Stimulated activated CD8-positive, alpha-beta memory T cell treated with anti-CD3 and anti-CD28 coated beads, Interleukin-2, amount 100 ng/mL, for 1 hour (primary cell): ENCODE results near the gene SYT1.

Source experiments
- DNase-seq, 2 donors: peaks; one replicate each; pipeline ENCODE4 v3.0.0-alpha.2; 2020; ENCODE audit warnings: low read depth in 2 of 2

Gene SYT1

DNA sequence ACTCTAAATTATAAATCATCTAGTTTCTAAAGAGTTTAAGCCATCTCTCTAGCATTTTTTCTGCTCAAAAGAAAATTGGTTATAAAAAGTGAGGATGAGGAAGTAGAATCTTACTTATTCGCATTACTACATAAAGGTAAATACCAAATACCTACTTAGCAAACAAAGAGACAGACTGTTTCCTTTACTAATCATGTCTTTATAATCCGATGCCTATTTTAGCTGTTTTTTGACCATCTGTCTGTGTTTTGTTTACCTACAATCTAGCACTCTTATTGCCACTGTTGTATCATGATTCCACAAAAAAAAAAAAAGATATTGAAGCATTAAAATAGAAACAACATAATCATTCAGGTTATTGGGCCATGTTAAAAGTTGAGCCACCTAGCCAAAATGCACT, 430.0 kb downstream of the SYT1 start:
- no peak for DNase-seq

DNA sequence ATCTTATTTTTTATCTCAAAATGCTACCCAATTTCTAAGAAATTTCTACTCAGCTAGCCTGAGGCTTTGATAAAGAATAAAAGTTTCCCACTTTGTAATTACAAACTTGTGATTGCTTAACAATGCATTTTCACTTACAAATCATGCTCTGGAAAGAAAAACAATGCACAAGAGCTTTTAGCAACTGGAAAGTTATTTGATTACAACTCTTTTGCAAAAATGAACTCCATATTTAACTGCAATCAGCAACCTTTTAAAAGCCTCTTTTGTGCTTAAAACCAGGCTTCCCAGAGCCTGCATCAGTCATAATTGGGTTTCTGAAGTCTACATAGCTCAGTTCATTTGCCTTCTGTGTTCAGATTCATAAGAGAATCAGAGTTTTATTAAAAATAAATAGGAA, 431.0 kb downstream of the SYT1 start:
- DNase-seq, result no peak

DNA sequence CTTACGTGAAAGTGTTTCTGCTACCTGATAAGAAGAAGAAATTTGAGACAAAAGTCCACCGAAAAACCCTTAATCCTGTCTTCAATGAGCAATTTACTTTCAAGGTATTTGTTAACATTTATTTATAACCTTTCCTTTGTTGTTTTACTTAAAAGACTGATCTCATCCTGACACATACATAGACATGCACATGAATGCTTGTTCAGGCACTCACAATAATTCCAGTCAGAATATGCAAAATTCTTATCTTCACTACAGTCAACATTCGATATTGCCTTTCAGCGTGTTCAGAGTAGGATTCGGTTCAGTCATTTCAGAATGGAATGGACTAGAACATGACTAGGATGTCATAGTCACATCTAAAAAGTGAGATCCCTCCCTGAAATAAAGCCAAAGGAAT, 431.6 kb downstream of the SYT1 start:
- no peak for DNase-seq

GRCh38 chr12:79296871-79297270, 432.3 kb downstream of the SYT1 start:
- DNase-seq, result no peak

GRCh38 chr12:79298506-79298905, 433.9 kb downstream of the SYT1 start:
- DNase-seq, result no peak

DNA sequence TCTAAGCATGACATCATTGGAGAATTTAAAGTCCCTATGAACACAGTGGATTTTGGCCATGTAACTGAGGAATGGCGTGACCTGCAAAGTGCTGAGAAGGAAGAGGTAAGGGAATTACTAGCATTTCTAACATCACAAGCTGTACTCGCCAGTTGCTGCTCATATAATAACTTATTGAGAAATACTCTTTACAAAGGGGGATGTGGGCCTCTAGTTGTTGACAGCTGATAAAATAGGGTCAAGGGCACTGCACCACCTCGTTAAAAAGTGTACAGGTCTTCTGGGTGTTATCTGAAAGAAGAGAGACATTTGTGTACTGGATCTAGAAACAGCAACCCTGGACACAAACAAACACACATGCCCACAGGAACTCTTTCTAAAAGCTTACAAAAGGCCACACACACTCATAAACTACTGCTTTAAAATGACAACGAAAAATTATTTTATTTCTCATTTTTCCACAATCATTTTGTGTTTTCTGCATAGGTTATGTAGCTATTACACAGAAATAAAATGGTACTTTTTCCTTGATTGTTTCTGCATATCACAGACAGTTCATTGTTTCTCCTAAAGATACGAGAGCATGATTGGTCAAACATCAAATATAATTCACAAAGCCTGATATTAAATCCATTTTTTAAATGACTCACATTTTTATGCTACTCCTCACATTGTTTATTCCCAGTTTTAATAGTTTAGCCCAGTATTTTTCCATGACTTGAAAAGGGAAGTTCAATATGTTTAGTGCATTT, 435.0 kb downstream of the SYT1 start:
- DNase-seq, result no peak

- no peak for DNase-seq
These were observed 435.6 kb downstream of the SYT1 start for GRCh38 chr12:79300199-79300568.

DNA sequence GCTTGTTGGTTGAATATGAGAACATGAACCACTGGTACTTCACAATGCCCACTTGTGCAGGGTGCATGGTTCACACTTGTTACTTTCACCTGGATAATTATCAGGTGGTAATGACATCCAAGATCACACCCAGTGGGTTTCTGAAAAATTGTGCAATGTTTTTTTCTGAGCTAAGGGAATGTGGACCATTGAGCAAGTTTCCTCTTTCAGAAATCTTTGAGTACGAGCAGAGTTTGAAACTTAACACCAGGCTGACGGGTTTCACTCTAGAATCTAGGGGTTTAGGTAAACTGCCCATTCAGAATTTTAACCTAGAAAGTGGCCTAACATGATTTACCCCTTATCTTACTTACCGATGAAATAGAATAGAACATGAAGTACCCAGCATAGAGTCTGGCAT, 436.6 kb downstream of the SYT1 start:
- no peak for DNase-seq

GRCh38 chr12:79302162-79302814, 437.7 kb downstream of the SYT1 start:
- no peak for DNase-seq

DNA sequence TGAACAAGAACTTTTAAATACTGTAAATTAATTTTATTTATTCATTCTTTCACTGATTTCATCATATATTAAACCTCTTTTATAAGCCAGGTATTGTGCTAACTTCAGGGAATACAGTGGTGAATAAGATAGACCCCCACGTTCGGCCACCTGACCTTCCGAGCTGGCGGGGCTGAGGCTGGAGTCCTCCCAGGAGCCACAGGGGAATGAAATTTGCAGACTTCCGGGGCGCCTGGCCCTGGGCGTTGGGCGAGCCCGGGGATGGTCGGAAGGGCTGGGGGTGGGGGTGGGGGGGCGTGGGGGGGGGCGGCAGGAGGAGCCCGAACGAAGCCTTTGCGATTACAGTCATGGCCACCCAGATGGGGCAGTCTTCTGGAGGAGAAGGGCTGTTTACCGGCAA, 442.8 kb downstream of the SYT1 start:
- no peak for DNase-seq

DNA sequence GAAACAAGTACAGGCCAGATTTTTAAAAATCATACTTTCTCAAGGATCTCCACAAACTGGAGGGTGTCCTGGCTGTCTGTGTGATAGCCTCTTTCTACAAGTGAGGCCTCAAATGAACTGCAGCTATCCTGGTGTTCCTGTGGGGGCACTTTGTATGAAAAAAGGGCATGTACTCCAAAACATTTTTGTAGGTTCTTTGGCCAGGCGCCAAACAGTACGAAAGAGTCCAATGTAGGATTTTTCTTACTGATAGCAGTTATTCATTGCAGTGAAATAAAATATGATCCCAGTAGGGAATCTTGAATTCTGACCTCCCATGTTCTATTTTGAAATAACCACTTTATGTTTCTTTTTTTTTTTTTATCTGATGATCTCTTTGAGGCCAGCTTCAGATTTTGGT, 444.5 kb downstream of the SYT1 start:
- DNase-seq, result no peak

DNA sequence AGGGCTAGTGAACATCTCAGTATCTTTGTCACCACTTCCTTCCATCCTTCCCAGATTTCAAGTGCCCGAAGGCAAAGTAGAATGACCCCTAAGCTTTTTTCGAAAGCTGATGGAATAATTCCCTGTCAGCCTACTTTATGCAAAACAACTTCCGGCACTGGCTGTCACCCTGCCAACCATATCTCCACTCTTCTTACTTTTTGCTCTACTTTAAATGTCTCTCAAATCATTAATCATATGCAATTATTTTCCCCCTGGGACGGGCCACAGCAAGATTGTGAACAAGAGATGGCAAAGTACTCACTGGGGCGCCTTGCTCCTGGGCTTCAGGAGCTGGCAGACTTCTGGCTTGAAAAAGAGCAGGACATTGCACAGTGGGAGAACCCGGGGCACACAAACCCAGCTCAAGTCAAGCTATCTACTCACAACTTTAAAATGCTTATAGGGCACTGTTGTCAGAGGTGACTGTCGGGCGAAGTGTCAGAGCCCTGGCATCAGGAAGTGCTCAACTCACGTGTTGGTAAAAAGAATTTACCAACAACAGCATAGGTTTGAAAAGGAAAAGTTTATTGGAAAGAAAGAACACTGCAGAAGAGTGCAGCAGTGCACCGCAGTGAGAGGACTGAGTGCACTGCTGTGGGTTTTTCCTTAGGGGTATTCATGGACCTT, 452.7 kb downstream of the SYT1 start:
- DNase-seq, result no peak

- no peak for DNase-seq
These were observed 458.3 kb downstream of the SYT1 start for GRCh38 chr12:79322905-79323304.

GRCh38 chr12:79324571-79324970, 460.0 kb downstream of the SYT1 start:
- DNase-seq, result no peak

- DNase-seq, result no peak
These were observed 461.6 kb downstream of the SYT1 start for GRCh38 chr12:79326222-79326621.

DNA sequence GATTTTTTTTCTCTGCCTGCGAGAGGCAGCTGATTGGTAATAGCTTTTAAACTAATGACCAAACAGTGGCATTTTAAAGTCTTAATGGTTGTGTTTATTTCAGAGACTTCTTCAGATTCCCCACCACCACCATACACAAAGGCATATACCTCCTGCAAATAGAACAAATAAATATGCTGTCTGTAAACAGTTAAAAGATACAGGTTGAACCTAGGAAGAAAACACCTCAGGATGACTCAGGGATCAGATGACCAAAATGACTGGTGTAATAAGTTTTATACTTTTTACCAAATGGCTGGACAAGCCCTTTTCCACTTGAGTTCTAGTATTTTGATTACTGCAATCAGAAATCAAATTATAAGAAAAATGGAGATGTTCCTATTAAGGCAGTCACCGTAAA, 462.1 kb downstream of the SYT1 start:
- DNase-seq, result no peak

GRCh38 chr12:79327465-79327864, 462.9 kb downstream of the SYT1 start:
- no peak for DNase-seq

DNA sequence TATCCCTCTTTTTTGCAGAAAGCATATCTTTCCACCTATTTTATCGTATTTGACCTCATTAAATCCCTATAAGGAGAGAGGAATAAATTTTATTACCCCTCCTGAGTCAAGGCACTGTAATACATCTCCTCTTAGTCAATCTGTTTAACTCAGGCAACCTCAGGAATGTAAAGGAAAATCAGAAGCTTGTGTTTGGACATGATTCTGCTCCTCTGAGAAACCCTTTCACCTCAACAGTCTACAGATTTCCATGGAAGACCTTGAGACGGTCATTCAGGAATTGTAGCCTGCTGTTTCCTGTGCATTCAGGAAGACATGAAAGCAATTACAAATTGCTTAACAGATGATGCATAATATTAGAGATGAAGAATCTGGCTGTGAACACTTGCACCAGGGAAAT, 465.4 kb downstream of the SYT1 start:
- DNase-seq, result no peak

DNA sequence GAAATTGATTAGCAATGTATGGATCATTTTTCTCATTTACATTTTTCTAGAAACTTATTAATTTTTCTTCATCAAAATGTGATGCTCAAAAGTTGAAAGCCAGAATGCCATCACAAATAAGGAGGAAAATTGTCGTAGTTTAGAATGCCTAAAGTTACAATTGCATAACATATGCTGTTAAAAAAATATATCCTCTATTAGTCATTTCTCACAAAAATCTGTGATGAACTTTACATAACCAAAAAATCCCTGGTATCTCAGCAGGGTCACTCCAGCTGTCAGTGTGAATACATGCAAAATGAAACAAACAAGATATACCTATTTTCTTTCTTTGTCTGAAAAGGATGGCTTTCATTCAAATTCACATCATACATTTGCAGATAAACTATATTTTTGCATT, 467.3 kb downstream of the SYT1 start:
- no peak for DNase-seq

- DNase-seq, result no peak
These were observed 468.6 kb downstream of the SYT1 start for GRCh38 chr12:79333144-79333543.

DNA sequence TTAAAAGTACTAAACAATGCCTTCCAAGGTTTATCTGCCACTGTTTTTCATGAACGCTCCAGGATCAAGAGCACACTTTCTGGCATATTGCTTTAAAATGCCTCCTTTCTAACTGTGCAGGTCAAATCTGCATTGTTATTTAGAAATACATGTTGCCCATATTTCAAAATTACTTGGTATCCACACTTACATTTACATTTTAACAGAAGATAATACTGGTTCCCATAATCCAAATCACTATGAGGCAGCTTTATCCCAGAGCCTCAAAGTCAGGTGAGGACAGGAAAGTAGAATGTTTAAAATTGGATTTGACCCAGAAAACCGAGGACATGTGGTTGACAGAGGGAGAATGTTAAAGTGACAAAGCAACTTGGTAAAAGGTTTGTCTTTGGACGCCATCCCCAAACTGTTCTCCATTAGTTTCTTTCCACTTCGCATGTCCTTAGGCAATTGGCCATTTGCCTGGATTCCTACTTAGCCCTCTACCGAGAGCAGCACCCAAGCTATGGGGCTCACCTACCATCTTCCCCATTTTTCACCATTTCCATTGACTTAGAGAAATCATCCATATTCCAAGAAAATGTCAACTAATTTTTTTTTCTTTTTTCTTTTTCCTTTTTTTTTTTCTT, 473.2 kb downstream of the SYT1 start:
- no peak for DNase-seq
